Measurements from ENCODE around the gene CACNA1F. TPM values are rescaled to one million over a fixed set of nuclear protein-coding genes. Genes with fewer than 3 reads are reported as not detected.

CACNA1F gene
- total RNA-seq, 1 experiment from 2014 or later = 0.05 TPM

DNA sequence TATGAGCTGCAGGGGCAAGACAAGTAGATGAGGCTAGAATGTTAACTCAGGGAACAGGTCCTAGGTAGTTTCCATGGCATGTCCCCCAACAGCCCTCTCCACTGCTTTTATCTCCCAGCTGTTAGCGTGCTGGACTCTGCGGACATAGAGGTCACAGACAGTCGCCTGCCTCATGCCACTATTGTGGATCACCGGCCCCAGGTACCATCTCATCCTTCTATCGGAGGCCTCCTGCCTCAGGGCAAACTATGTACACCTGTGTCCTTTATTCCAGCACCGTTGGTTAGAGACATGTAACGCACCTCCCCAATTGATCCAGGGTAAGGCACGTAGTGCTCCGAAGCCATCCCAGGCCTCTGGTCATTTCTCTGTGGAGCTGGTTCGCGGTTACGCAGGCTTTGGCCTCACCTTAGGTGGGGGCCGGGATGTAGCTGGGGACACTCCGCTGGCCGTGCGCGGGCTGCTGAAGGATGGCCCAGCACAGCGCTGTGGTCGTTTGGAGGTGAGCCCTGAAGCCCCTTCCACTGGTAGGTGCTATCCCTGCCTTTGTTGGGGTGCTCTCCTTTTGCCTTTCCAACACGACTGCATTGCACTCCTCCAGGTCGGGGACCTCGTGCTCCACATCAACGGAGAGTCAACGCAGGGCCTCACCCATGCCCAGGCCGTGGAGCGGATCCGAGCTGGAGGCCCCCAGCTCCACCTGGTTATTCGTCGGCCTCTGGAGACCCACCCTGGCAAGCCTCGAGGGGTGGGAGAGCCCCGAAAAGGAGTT, 68.4 kb downstream of the CACNA1F start:
- CTCF ChIA-PET = no interaction called here
- intact Hi-C loops (cut with micrococcal nuclease; ENCODE audit: unreplicated experiment) = loop anchor here (1.0 kb wide), 2 partner anchors 41 to 121 kb away; partner anchors contain the start of genes GPKOW and TFE3
- Histone ChIP-seq H3K4me3 (ENCODE audit: low read depth, low read length) (no peak overlapping the region), H3K9me3 (no peaks in the 10 kb centered on the region), H3K27me3 (replicated peaks; ENCODE audit: control insufficient read depth, insufficient read depth, low read length) (no peaks in the 10 kb centered on the region), H3K4me1 (no peaks in the 10 kb centered on the region), H3K36me3 (ENCODE audit: control insufficient read depth, insufficient read depth, low read length) (no peaks in the 10 kb centered on the region)
- Mint-ChIP-seq H3K27me3 (ENCODE audit: insufficient read depth, unreplicated experiment) (no peaks in the 10 kb centered on the region), H3K4me3 (ENCODE audit: unreplicated experiment) (peak overlapping the region; percentile 73), H3K36me3 (ENCODE audit: insufficient read depth, unreplicated experiment) (peaks cover 9% of the 10 kb centered on the region), H3K9me3 (ENCODE audit: unreplicated experiment) (no peaks in the 10 kb centered on the region), H3K4me1 (ENCODE audit: low read depth, unreplicated experiment) (peaks cover 7% of the 10 kb centered on the region), H3K27ac (ENCODE audit: unreplicated experiment) (peak overlapping the region; percentile 89)
- no peak for DNase-seq
- BruUV-seq (replicated peaks) = no TSS peak
- POLR2A ChIA-PET = interaction anchor here (0.6 kb wide), 1 partner anchor 118 kb away, joined by 3 read pairs; no protein-coding TSS in a partner anchor
- TF ChIP-seq, protein P1, sequence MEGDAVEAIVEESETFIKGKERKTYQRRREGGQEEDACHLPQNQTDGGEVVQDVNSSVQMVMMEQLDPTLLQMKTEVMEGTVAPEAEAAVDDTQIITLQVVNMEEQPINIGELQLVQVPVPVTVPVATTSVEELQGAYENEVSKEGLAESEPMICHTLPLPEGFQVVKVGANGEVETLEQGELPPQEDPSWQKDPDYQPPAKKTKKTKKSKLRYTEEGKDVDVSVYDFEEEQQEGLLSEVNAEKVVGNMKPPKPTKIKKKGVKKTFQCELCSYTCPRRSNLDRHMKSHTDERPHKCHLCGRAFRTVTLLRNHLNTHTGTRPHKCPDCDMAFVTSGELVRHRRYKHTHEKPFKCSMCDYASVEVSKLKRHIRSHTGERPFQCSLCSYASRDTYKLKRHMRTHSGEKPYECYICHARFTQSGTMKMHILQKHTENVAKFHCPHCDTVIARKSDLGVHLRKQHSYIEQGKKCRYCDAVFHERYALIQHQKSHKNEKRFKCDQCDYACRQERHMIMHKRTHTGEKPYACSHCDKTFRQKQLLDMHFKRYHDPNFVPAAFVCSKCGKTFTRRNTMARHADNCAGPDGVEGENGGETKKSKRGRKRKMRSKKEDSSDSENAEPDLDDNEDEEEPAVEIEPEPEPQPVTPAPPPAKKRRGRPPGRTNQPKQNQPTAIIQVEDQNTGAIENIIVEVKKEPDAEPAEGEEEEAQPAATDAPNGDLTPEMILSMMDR (IDR thresholded peaks at IDR 0.05; ENCODE audit: insufficient read depth in 1 of 2, low read depth in 1 of 2, low read length in 1 of 2, severe bottlenecking in 1 of 2, unreplicated experiment in 1 of 2) = no peak

DNA sequence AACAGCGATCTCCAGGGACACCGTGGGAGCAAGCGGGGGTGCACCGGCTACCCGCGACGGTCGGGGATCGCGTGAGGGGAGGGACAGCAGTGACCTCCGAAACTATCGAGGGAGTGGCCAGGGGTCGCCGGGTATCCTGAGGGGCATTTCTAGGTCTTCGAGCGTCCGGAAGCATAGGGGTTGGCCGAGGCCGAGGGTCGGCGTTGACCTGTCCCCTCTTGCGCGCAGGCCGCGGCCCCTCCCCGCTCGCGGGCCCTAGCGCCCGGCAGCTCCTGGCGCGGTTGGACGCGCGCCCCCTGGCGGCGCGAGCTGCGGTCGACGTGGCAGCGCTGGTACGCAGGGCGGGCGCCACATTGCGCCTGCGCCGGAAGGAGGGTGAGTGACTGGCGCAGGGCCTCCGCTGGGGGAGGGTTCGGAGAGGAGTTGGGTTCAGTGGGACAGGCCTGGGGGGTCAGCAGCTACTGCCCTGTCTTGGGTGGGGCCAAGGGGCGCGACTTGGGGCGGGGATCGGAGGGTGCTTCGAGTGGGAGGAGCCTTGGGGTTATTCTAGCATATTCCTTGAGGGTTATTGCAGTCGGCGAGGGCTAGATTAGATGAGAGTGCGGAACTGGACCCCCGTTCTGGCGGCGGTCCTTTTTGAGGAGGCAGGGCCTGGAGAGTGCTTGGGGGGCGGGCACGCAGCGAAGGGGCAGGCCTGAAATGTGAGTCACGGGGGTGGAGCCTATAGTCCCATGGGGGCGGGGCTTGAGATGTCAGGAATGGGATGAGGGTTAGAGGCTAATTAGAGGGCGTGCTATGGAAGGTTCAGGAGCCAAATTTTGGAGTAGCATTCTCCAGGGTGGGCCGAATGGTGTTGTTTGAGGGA, 69.4 kb downstream of the CACNA1F start:
- no peaks in the 10 kb centered on the region for H3K4me1 ChIP-seq
- H3K27me3 ChIP-seq (replicated peaks; ENCODE audit: control insufficient read depth, insufficient read depth, low read length) = no peaks in the 10 kb centered on the region
- ChIA-PET CTCF (interaction anchor here (0.9 to 1.1 kb wide), 2 partner anchors 27 to 84 kb away, joined by 3 read pairs; partner anchors contain the start of gene WDR45), POLR2A (no interaction called here)
- intact Hi-C loops (cut with micrococcal nuclease; ENCODE audit: unreplicated experiment) = loop anchor here (1.0 kb wide), 2 partner anchors 40 to 120 kb away; partner anchors contain the start of genes GPKOW and TFE3
- H3K4me1 Mint-ChIP-seq (ENCODE audit: low read depth, unreplicated experiment) = peaks cover 7% of the 10 kb centered on the region
- H3K9me3 ChIP-seq = no peaks in the 10 kb centered on the region
- peaks cover 9% of the 10 kb centered on the region for H3K36me3 Mint-ChIP-seq (ENCODE audit: insufficient read depth, unreplicated experiment)
- H3K4me3 ChIP-seq (ENCODE audit: low read depth, low read length) = peak overlapping the region; percentile 41
- no peaks in the 10 kb centered on the region for H3K36me3 ChIP-seq (ENCODE audit: control insufficient read depth, insufficient read depth, low read length)
- peak overlapping the region; percentile 73 for H3K4me3 Mint-ChIP-seq (ENCODE audit: unreplicated experiment)
- no peaks in the 10 kb centered on the region for H3K27me3 Mint-ChIP-seq (ENCODE audit: insufficient read depth, unreplicated experiment)
- BruUV-seq (replicated peaks) = no TSS peak
- peak overlapping the region; percentile 89 for H3K27ac Mint-ChIP-seq (ENCODE audit: unreplicated experiment)
- H3K9me3 Mint-ChIP-seq (ENCODE audit: unreplicated experiment) = no peaks in the 10 kb centered on the region
- TF ChIP-seq, protein P1 (IDR thresholded peaks at IDR 0.05; ENCODE audit: insufficient read depth in 1 of 2, low read depth in 1 of 2, low read length in 1 of 2, severe bottlenecking in 1 of 2, unreplicated experiment in 1 of 2) = peak; percentile 25 to 53
- peak; percentile 88 to 89 for DNase-seq

DNA sequence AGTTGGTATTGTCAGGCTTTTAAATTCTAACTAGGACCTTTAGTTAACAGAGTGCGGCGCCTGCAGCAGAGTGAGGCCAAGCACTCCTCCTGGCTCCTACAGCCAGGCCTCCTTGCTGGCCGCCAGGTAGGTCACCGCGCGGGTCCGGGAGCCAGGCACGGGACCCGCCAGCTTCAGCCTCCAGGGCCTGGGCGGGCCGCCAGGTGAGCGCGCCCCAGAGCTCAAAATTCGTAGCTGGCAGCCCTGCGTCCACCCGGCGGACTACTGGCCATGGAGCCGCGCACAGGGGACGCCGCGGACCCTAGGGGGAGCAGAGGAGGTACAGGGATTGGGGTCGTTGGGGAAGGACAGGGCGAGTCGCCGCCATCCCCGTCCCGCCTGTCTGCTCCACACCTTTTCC, 70.5 kb downstream of the CACNA1F start, which contains the start of gene MAGIX:
MAGIX (plus strand) TSS at position 139 of the 400 bp plus-strand sequence; CDS start at position 271, 132 bp downstream.
- intact Hi-C loops (cut with micrococcal nuclease; ENCODE audit: unreplicated experiment) = no loop called here
- CTCF ChIA-PET = no interaction called here
- Mint-ChIP-seq H3K36me3 (ENCODE audit: insufficient read depth, unreplicated experiment) (peaks cover 9% of the 10 kb centered on the region), H3K4me3 (ENCODE audit: unreplicated experiment) (peak within 1 kb of the TSS; percentile 73), H3K27ac (ENCODE audit: unreplicated experiment) (peak within 1 kb of the TSS; percentile 89), H3K9me3 (ENCODE audit: unreplicated experiment) (no peaks in the 10 kb centered on the region), H3K4me1 (ENCODE audit: low read depth, unreplicated experiment) (peaks cover 7% of the 10 kb centered on the region), H3K27me3 (ENCODE audit: insufficient read depth, unreplicated experiment) (no peaks in the 10 kb centered on the region)
- H3K9me3 ChIP-seq = no peaks in the 10 kb centered on the region
- H3K27me3 ChIP-seq (replicated peaks; ENCODE audit: control insufficient read depth, insufficient read depth, low read length) = no peaks in the 10 kb centered on the region
- DNase-seq = no peak
- TF ChIP-seq, protein P1 (IDR thresholded peaks at IDR 0.05; ENCODE audit: insufficient read depth in 1 of 2, low read depth in 1 of 2, low read length in 1 of 2, severe bottlenecking in 1 of 2, unreplicated experiment in 1 of 2) = no peak
- H3K36me3 ChIP-seq (ENCODE audit: control insufficient read depth, insufficient read depth, low read length) = no peaks in the 10 kb centered on the region
- BruUV-seq (replicated peaks) = no TSS peak
- H3K4me3 ChIP-seq (ENCODE audit: low read depth, low read length) = peak within 1 kb of the TSS; percentile 41
- POLR2A ChIA-PET = no interaction called here
- no peaks in the 10 kb centered on the region for H3K4me1 ChIP-seq
